ENCODE measurements around the gene SF3B5. TPM values are rescaled to one million over a fixed set of nuclear protein-coding genes. Genes with fewer than 3 reads are reported as not detected.

SF3B5 gene
- total RNA-seq, 1 experiment from 2014 or later, result 113 TPM

- Mint-ChIP-seq H3K27ac (ENCODE audit: unreplicated experiment) (no peak overlapping the region), H3K4me3 (ENCODE audit: low read depth, unreplicated experiment) (no peak overlapping the region), H3K9me3 (ENCODE audit: low read depth, unreplicated experiment) (peaks cover 2% of the 10 kb centered on the region), H3K36me3 (ENCODE audit: insufficient read depth, unreplicated experiment) (no peaks in the 10 kb centered on the region), H3K27me3 (ENCODE audit: unreplicated experiment) (no peaks in the 10 kb centered on the region), H3K4me1 (ENCODE audit: low read depth, unreplicated experiment) (no peaks in the 10 kb centered on the region)
- no TSS peak for BruUV-seq (replicated peaks)
- no peak for DNase-seq
- TF ChIP-seq CTCF (IDR thresholded peaks at IDR 0.05; ENCODE audit: unreplicated experiment), result no peak
- intact Hi-C loops (cut with micrococcal nuclease; ENCODE audit: unreplicated experiment), result no loop called here
- CTCF ChIA-PET, result no interaction called here
Measured at GRCh38 chr6:144122861-144123260, 27.5 kb upstream of the SF3B5 start.

- H3K4me3 Mint-ChIP-seq (ENCODE audit: low read depth, unreplicated experiment), result no peak overlapping the region
- CTCF ChIA-PET, result no interaction called here
- no peaks in the 10 kb centered on the region for H3K9me3 Mint-ChIP-seq (ENCODE audit: low read depth, unreplicated experiment)
- H3K36me3 Mint-ChIP-seq (ENCODE audit: insufficient read depth, unreplicated experiment), result no peaks in the 10 kb centered on the region
- no peaks in the 10 kb centered on the region for H3K27me3 Mint-ChIP-seq (ENCODE audit: unreplicated experiment)
- H3K27ac Mint-ChIP-seq (ENCODE audit: unreplicated experiment), result no peak overlapping the region
- no peak for TF ChIP-seq CTCF (IDR thresholded peaks at IDR 0.05; ENCODE audit: unreplicated experiment)
- no peaks in the 10 kb centered on the region for H3K4me1 Mint-ChIP-seq (ENCODE audit: low read depth, unreplicated experiment)
- no TSS peak for BruUV-seq (replicated peaks)
- no peak for DNase-seq
- intact Hi-C loops (cut with micrococcal nuclease; ENCODE audit: unreplicated experiment), result no loop called here
Measured at GRCh38 chr6:144119376-144119775, 24.0 kb upstream of the SF3B5 start.

- intact Hi-C loops (cut with micrococcal nuclease; ENCODE audit: unreplicated experiment), result no loop called here
- CTCF ChIA-PET, result interaction anchor here (0.7 kb wide), 1 partner anchor 9 kb away, joined by 4 read pairs; no protein-coding TSS in a partner anchor
- Mint-ChIP-seq H3K4me1 (ENCODE audit: low read depth, unreplicated experiment) (no peaks in the 10 kb centered on the region), H3K27ac (ENCODE audit: unreplicated experiment) (no peak overlapping the region), H3K36me3 (ENCODE audit: insufficient read depth, unreplicated experiment) (no peaks in the 10 kb centered on the region), H3K27me3 (ENCODE audit: unreplicated experiment) (no peaks in the 10 kb centered on the region), H3K4me3 (ENCODE audit: low read depth, unreplicated experiment) (no peak overlapping the region), H3K9me3 (ENCODE audit: low read depth, unreplicated experiment) (no peaks in the 10 kb centered on the region)
- DNase-seq, result no peak
- BruUV-seq (replicated peaks), result no TSS peak
- TF ChIP-seq CTCF (IDR thresholded peaks at IDR 0.05; ENCODE audit: unreplicated experiment), result no peak
Measured at GRCh38 chr6:144115219-144115618, 19.8 kb upstream of the SF3B5 start.

GRCh38 chr6:144113366-144113765, 18.0 kb upstream of the SF3B5 start:
- Mint-ChIP-seq H3K4me1 (ENCODE audit: low read depth, unreplicated experiment) (no peaks in the 10 kb centered on the region), H3K9me3 (ENCODE audit: low read depth, unreplicated experiment) (no peaks in the 10 kb centered on the region)
- CTCF ChIA-PET, result no interaction called here

More at GRCh38 chr6:144113366-144113765, 18.0 kb upstream of the SF3B5 start:
- no peaks in the 10 kb centered on the region for H3K27me3 Mint-ChIP-seq (ENCODE audit: unreplicated experiment)
- no peak overlapping the region for H3K27ac Mint-ChIP-seq (ENCODE audit: unreplicated experiment)
- DNase-seq, result no peak
- H3K36me3 Mint-ChIP-seq (ENCODE audit: insufficient read depth, unreplicated experiment), result no peaks in the 10 kb centered on the region
- intact Hi-C loops (cut with micrococcal nuclease; ENCODE audit: unreplicated experiment), result no loop called here
- no peak for TF ChIP-seq CTCF (IDR thresholded peaks at IDR 0.05; ENCODE audit: unreplicated experiment)
- H3K4me3 Mint-ChIP-seq (ENCODE audit: low read depth, unreplicated experiment), result no peak overlapping the region
- BruUV-seq (replicated peaks), result no TSS peak

Measured in Calu3 (cell line).